ENCODE results near the gene OMP. TPM values are rescaled to one million over a fixed set of nuclear protein-coding genes. Genes with fewer than 3 reads are reported as not detected.

OMP gene
- total and polyA plus RNA-seq, 7 donors = 0.32 TPM; not detected in 6

DNA sequence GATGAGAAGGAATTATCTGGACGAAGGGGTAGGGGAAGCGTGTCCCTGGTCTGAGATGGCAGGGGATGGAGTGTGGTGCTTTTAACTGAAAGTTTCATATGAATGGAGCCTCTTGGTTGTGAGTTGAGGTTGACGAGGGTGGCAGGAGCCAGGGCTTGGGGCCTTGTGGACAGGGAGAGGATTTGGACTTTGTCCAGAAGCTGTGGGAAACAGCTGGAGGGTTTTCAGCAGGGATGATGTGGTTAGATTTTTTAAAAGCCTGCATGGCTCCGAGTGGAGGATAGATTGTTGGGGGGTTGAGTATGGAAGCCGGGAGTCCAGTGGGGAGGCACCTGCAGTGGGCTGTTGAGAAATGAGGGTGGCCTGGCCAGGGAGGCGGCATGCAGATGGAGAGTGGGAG, 50.2 kb downstream of the OMP start:
- no peak for TF ChIP-seq CTCF (IDR thresholded peaks at IDR 0.05)
- Histone ChIP-seq H3K27me3 (ENCODE audit: insufficient read depth in 3 of 3, low read length in 2 of 3) (no peaks in the 10 kb centered on the region), H3K4me1 (peaks cover 6% of the 10 kb centered on the region), H3K36me3 (ENCODE audit: insufficient read depth in 1 of 2, low read depth in 1 of 2) (no peaks in the 10 kb centered on the region), H3K27ac (no peak overlapping the region), H3K4me3 (no peak overlapping the region), H3K9me3 (no peaks in the 10 kb centered on the region)
- 70 to 73% (median 70%) methylated on average over 6 of the region's 6 CpGs for WGBS, 3 donors
- ATAC-seq = no peak
- DNase-seq = peak in 1 of 2 donors; percentile 35
- intact Hi-C loops (cut with DNase I) = no loop called here

Other genes with a start within 250 kb of the OMP start
- gene ACER3, start 241.9 kb upstream of the OMP start, total RNA-seq = 1 to 10 TPM; 3.4 to 6.3 (median 5.4) TPM
- 1 to 10 TPM in 2 of 3 donors, under 1 TPM in 1; 0.76 to 2.4 (median 1.1) TPM for gene ACER3, start 241.9 kb upstream of the OMP start, polyA plus RNA-seq
- under 1 TPM in 1 of 4 donors, not detected in 3; 0.12 TPM for gene B3GNT6, start 68.4 kb upstream of the OMP start, total RNA-seq
- gene B3GNT6, start 68.4 kb upstream of the OMP start, polyA plus RNA-seq = not detected
- gene CAPN5, start 35.9 kb upstream of the OMP start, total RNA-seq = 1 to 10 TPM in 2 of 4 donors, under 1 TPM in 2; 0.88 to 1.8 (median 1.1) TPM
- under 1 TPM; 0.59 to 0.67 (median 0.64) TPM for gene CAPN5, start 35.9 kb upstream of the OMP start, polyA plus RNA-seq
- 1 to 10 TPM; 2.3 to 3.0 (median 2.8) TPM for gene MYO7A, start 25.4 kb downstream of the OMP start, total RNA-seq
- 1 to 10 TPM in 2 of 3 donors, under 1 TPM in 1; 0.62 to 1.1 (median 1.0) TPM for gene MYO7A, start 25.4 kb downstream of the OMP start, polyA plus RNA-seq
- gene GDPD4, start 198.8 kb downstream of the OMP start, total RNA-seq = not detected
- not detected for gene GDPD4, start 198.8 kb downstream of the OMP start, polyA plus RNA-seq

Measured in psoas muscle (tissue), 8 donors.